IPS-18a (cell line): ENCODE results near the gene PTPRN2.

Experiments used
- H3K27ac ChIP-seq: one replicate; pipeline ENCODE4 v1.5.1; 2013; ENCODE audit warnings: low read length
- H3K27me3 ChIP-seq: one replicate; pipeline ENCODE4 v1.6.1; 2013; ENCODE audit warnings: mild to moderate bottlenecking, low read length; ENCODE audit not compliant: control insufficient read depth, insufficient read depth
- H3K36me3 ChIP-seq: one replicate; pipeline ENCODE4 v1.6.1; 2013; ENCODE audit warnings: low read depth, low read length; ENCODE audit not compliant: control insufficient read depth
- H3K4me1 ChIP-seq: one replicate; pipeline ENCODE4 v1.6.1; 2013; ENCODE audit warnings: low read depth, low read length; ENCODE audit not compliant: control insufficient read depth
- H3K4me3 ChIP-seq: one replicate; pipeline ENCODE4 v1.5.1; 2013; ENCODE audit warnings: low read length
- H3K9ac ChIP-seq: one replicate; pipeline ENCODE4 v1.6.1; 2013; ENCODE audit warnings: mild to moderate bottlenecking, low read length, moderate library complexity
- H3K9me3 ChIP-seq: one replicate; pipeline ENCODE4 v1.6.1; 2013; ENCODE audit warnings: low read depth, low read length; ENCODE audit not compliant: control insufficient read depth

PTPRN2 gene

GRCh38 chr7:158488181-158488971, 99.2 kb downstream of the PTPRN2 start:
- Histone ChIP-seq H3K27ac (no peak overlapping the region), H3K9me3 (no peaks in the 10 kb centered on the region), H3K27me3 (no peaks in the 10 kb centered on the region), H3K9ac (no peak overlapping the region), H3K36me3 (no peaks in the 10 kb centered on the region), H3K4me1 (no peaks in the 10 kb centered on the region), H3K4me3 (no peak overlapping the region)

- no peaks in the 10 kb centered on the region for H3K9me3 ChIP-seq
- H3K27me3 ChIP-seq, result no peaks in the 10 kb centered on the region
- no peak overlapping the region for H3K27ac ChIP-seq
Observed at GRCh38 chr7:158487631-158488151, 99.9 kb downstream of the PTPRN2 start.

GRCh38 chr7:158486919-158487318, 100.7 kb downstream of the PTPRN2 start:
- H3K4me3 ChIP-seq, result no peak overlapping the region
- no peaks in the 10 kb centered on the region for H3K36me3 ChIP-seq
- H3K9ac ChIP-seq, result no peak overlapping the region
- H3K27ac ChIP-seq, result no peak overlapping the region
- H3K27me3 ChIP-seq, result no peaks in the 10 kb centered on the region
- no peaks in the 10 kb centered on the region for H3K4me1 ChIP-seq
- H3K9me3 ChIP-seq, result no peaks in the 10 kb centered on the region

More at GRCh38 chr7:158487631-158488151, 99.9 kb downstream of the PTPRN2 start:
- H3K4me1 ChIP-seq, result no peaks in the 10 kb centered on the region
- H3K9ac ChIP-seq, result no peak overlapping the region
- H3K36me3 ChIP-seq, result no peaks in the 10 kb centered on the region
- no peak overlapping the region for H3K4me3 ChIP-seq

- Histone ChIP-seq H3K36me3 (no peaks in the 10 kb centered on the region), H3K27ac (no peak overlapping the region), H3K4me3 (no peak overlapping the region), H3K9me3 (no peaks in the 10 kb centered on the region), H3K27me3 (no peaks in the 10 kb centered on the region), H3K4me1 (no peaks in the 10 kb centered on the region), H3K9ac (no peak overlapping the region)
Observed at GRCh38 chr7:158484801-158485531, 102.7 kb downstream of the PTPRN2 start.

- no peaks in the 10 kb centered on the region for H3K9me3 ChIP-seq
- no peak overlapping the region for H3K9ac ChIP-seq
- no peaks in the 10 kb centered on the region for H3K4me1 ChIP-seq
- H3K36me3 ChIP-seq, result no peaks in the 10 kb centered on the region
- H3K4me3 ChIP-seq, result no peak overlapping the region
- no peak overlapping the region for H3K27ac ChIP-seq
- no peaks in the 10 kb centered on the region for H3K27me3 ChIP-seq
Observed at GRCh38 chr7:158482480-158482879, 105.1 kb downstream of the PTPRN2 start.

- Histone ChIP-seq H3K4me3 (no peak overlapping the region), H3K27ac (no peak overlapping the region), H3K9ac (no peak overlapping the region), H3K4me1 (no peaks in the 10 kb centered on the region), H3K27me3 (no peaks in the 10 kb centered on the region), H3K9me3 (no peaks in the 10 kb centered on the region), H3K36me3 (no peaks in the 10 kb centered on the region)
Observed at GRCh38 chr7:158479664-158480025, 108.0 kb downstream of the PTPRN2 start.

- Histone ChIP-seq H3K4me1 (no peaks in the 10 kb centered on the region), H3K9me3 (no peaks in the 10 kb centered on the region), H3K27ac (no peak overlapping the region), H3K27me3 (no peaks in the 10 kb centered on the region), H3K36me3 (no peaks in the 10 kb centered on the region), H3K4me3 (no peak overlapping the region), H3K9ac (no peak overlapping the region)
Observed at GRCh38 chr7:158479021-158479663, 108.5 kb downstream of the PTPRN2 start.

GRCh38 chr7:158477866-158478265, 109.8 kb downstream of the PTPRN2 start:
- no peaks in the 10 kb centered on the region for H3K27me3 ChIP-seq
- no peak overlapping the region for H3K27ac ChIP-seq
- no peaks in the 10 kb centered on the region for H3K9me3 ChIP-seq
- H3K9ac ChIP-seq, result no peak overlapping the region
- H3K4me1 ChIP-seq, result peaks cover 7% of the 10 kb centered on the region
- H3K4me3 ChIP-seq, result no peak overlapping the region
- no peaks in the 10 kb centered on the region for H3K36me3 ChIP-seq

GRCh38 chr7:158476331-158476932, 111.2 kb downstream of the PTPRN2 start:
- no peaks in the 10 kb centered on the region for H3K36me3 ChIP-seq
- H3K4me1 ChIP-seq, result peaks cover 7% of the 10 kb centered on the region
- H3K9me3 ChIP-seq, result no peaks in the 10 kb centered on the region
- no peaks in the 10 kb centered on the region for H3K27me3 ChIP-seq
- H3K27ac ChIP-seq, result no peak overlapping the region
- H3K4me3 ChIP-seq, result no peak overlapping the region
- H3K9ac ChIP-seq, result no peak overlapping the region

GRCh38 chr7:158475679-158476052, 112.0 kb downstream of the PTPRN2 start:
- peaks cover 9% of the 10 kb centered on the region for H3K4me1 ChIP-seq
- H3K27me3 ChIP-seq, result no peaks in the 10 kb centered on the region

GRCh38 chr7:158475036-158475678, 112.5 kb downstream of the PTPRN2 start:
- H3K27ac ChIP-seq, result no peak overlapping the region
- H3K27me3 ChIP-seq, result no peaks in the 10 kb centered on the region
- peaks cover 14% of the 10 kb centered on the region for H3K4me1 ChIP-seq
- no peak overlapping the region for H3K9ac ChIP-seq
- no peaks in the 10 kb centered on the region for H3K36me3 ChIP-seq
- no peak overlapping the region for H3K4me3 ChIP-seq
- no peaks in the 10 kb centered on the region for H3K9me3 ChIP-seq

More at GRCh38 chr7:158475679-158476052, 112.0 kb downstream of the PTPRN2 start:
- no peak overlapping the region for H3K27ac ChIP-seq
- no peak overlapping the region for H3K9ac ChIP-seq
- no peaks in the 10 kb centered on the region for H3K36me3 ChIP-seq
- no peak overlapping the region for H3K4me3 ChIP-seq
- H3K9me3 ChIP-seq, result no peaks in the 10 kb centered on the region
